ENCODE results near the gene HSPG2. TPM values are rescaled to one million over a fixed set of nuclear protein-coding genes. Genes with fewer than 3 reads are reported as not detected.

Gene HSPG2
- total and polyA plus RNA-seq, 2 of the 13 experiments (the other 11 are each of a cell fraction or from before 2014, with no cell fraction given) = 9.1 to 13.1 TPM

DNA sequence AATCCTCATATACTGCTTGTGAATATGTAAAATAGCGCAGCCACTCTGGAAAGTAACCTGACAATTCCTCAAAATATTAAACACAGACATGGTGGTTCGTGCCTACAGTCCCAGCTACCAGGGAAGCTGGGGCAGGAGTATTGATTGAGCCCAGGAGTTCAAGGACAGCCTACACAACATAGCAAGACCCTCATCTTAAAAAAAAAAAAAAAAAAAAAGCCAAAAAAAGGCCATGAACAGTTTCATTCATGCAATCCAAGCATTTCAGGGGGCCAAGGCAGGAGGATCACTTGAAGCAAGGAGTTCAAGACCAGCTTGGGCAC, 158.7 kb downstream of the HSPG2 start (continued):
- TF ChIP-seq, protein P1, sequence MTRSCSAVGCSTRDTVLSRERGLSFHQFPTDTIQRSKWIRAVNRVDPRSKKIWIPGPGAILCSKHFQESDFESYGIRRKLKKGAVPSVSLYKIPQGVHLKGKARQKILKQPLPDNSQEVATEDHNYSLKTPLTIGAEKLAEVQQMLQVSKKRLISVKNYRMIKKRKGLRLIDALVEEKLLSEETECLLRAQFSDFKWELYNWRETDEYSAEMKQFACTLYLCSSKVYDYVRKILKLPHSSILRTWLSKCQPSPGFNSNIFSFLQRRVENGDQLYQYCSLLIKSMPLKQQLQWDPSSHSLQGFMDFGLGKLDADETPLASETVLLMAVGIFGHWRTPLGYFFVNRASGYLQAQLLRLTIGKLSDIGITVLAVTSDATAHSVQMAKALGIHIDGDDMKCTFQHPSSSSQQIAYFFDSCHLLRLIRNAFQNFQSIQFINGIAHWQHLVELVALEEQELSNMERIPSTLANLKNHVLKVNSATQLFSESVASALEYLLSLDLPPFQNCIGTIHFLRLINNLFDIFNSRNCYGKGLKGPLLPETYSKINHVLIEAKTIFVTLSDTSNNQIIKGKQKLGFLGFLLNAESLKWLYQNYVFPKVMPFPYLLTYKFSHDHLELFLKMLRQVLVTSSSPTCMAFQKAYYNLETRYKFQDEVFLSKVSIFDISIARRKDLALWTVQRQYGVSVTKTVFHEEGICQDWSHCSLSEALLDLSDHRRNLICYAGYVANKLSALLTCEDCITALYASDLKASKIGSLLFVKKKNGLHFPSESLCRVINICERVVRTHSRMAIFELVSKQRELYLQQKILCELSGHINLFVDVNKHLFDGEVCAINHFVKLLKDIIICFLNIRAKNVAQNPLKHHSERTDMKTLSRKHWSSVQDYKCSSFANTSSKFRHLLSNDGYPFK (CRISPR knock-in tag; IDR thresholded peaks at IDR 0.05; ENCODE audit: borderline replicate concordance) = no peak
- TF ChIP-seq ONECUT2 (CRISPR knock-in tag; IDR thresholded peaks at IDR 0.05) = peak; percentile 88
- no peak for TF ChIP-seq YY1 (IDR thresholded peaks at IDR 0.05; ENCODE audit: insufficient read depth, insufficient replicate concordance, low read depth, low read length)
- TF ChIP-seq, protein P2, sequence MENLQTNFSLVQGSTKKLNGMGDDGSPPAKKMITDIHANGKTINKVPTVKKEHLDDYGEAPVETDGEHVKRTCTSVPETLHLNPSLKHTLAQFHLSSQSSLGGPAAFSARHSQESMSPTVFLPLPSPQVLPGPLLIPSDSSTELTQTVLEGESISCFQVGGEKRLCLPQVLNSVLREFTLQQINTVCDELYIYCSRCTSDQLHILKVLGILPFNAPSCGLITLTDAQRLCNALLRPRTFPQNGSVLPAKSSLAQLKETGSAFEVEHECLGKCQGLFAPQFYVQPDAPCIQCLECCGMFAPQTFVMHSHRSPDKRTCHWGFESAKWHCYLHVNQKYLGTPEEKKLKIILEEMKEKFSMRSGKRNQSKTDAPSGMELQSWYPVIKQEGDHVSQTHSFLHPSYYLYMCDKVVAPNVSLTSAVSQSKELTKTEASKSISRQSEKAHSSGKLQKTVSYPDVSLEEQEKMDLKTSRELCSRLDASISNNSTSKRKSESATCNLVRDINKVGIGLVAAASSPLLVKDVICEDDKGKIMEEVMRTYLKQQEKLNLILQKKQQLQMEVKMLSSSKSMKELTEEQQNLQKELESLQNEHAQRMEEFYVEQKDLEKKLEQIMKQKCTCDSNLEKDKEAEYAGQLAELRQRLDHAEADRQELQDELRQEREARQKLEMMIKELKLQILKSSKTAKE (CRISPR knock-in tag; IDR thresholded peaks at IDR 0.05; ENCODE audit: borderline replicate concordance) = no peak
- TF ChIP-seq, protein P3, sequence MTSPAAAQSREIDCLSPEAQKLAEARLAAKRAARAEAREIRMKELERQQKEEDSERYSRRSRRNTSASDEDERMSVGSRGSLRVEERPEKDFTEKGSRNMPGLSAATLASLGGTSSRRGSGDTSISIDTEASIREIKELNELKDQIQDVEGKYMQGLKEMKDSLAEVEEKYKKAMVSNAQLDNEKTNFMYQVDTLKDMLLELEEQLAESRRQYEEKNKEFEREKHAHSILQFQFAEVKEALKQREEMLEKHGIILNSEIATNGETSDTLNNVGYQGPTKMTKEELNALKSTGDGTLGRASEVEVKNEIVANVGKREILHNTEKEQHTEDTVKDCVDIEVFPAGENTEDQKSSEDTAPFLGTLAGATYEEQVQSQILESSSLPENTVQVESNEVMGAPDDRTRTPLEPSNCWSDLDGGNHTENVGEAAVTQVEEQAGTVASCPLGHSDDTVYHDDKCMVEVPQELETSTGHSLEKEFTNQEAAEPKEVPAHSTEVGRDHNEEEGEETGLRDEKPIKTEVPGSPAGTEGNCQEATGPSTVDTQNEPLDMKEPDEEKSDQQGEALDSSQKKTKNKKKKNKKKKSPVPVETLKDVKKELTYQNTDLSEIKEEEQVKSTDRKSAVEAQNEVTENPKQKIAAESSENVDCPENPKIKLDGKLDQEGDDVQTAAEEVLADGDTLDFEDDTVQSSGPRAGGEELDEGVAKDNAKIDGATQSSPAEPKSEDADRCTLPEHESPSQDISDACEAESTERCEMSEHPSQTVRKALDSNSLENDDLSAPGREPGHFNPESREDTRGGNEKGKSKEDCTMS (CRISPR knock-in tag; conservative IDR thresholded peaks at IDR 0.05) = no peak
- TF ChIP-seq ZNF343 (CRISPR knock-in tag; IDR thresholded peaks at IDR 0.05) = no peak
- TF ChIP-seq FOSL2 (CRISPR knock-in tag; IDR thresholded peaks at IDR 0.05) = 0 out of 2 replicates have a peak, but pooled peaks have one; percentile 42
- no peak for TF ChIP-seq RFX3 (CRISPR knock-in tag; IDR thresholded peaks at IDR 0.05)
- no peak for TF ChIP-seq ZBTB33 (CRISPR knock-in tag; IDR thresholded peaks at IDR 0.05)
- 0 out of 2 replicates have a peak, but pooled peaks have one; percentile 18 for TF ChIP-seq HOXA3 (CRISPR knock-in tag; IDR thresholded peaks at IDR 0.05)
- TF ChIP-seq CEBPB (IDR thresholded peaks at IDR 0.05; ENCODE audit: borderline replicate concordance, low read depth, low read length) = no peak
- no peak for TF ChIP-seq MYPOP (CRISPR knock-in tag; IDR thresholded peaks at IDR 0.05)
- TF ChIP-seq, protein P4, sequence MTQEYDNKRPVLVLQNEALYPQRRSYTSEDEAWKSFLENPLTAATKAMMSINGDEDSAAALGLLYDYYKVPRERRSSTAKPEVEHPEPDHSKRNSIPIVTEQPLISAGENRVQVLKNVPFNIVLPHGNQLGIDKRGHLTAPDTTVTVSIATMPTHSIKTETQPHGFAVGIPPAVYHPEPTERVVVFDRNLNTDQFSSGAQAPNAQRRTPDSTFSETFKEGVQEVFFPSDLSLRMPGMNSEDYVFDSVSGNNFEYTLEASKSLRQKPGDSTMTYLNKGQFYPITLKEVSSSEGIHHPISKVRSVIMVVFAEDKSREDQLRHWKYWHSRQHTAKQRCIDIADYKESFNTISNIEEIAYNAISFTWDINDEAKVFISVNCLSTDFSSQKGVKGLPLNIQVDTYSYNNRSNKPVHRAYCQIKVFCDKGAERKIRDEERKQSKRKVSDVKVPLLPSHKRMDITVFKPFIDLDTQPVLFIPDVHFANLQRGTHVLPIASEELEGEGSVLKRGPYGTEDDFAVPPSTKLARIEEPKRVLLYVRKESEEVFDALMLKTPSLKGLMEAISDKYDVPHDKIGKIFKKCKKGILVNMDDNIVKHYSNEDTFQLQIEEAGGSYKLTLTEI (CRISPR knock-in tag; conservative IDR thresholded peaks at IDR 0.05) = no peak
- TF ChIP-seq ZNF567 (CRISPR knock-in tag; IDR thresholded peaks at IDR 0.05; ENCODE audit: borderline replicate concordance) = no peak
- no peak for TF ChIP-seq ZSCAN25 (CRISPR knock-in tag; IDR thresholded peaks at IDR 0.05)
- TF ChIP-seq NFE2L2 (IDR thresholded peaks at IDR 0.05; ENCODE audit: low read length) = no peak
